Endothelial cell of umbilical vein (primary cell): Measurements from ENCODE around the gene UHMK1. TPM values are rescaled to one million over a fixed set of nuclear protein-coding genes. Genes with fewer than 3 reads are reported as not detected.

Source experiments
- BruUV-seq: library from RNA; stranded (reverse); fragments of 400-500 nt; replicated peaks from 2 replicates; lab custom pipeline; 2021; lab: Mats Ljungman, UMichigan
- CTCF ChIA-PET: fragments of 300-600, 350-600 bp; sonication (Branson Sonifier 250); formaldehyde crosslinking; loops from one replicate; lab custom pipeline; 2021; ENCODE audit warnings: antibody characterized with exemption, inconsistent platforms; lab: Charles Lee
- POLR2A ChIA-PET: fragments of 300-600, 350-600 bp; sonication (Branson Sonifier 250); formaldehyde crosslinking; loops from one replicate; lab custom pipeline; 2021; ENCODE audit warnings: antibody characterized with exemption, inconsistent platforms; lab: Charles Lee
- DNase-seq: peaks from one replicate; pipeline ENCODE4 v3.0.0-alpha.2; 2011; ENCODE audit warnings: low read depth, low spot score
- FAIRE-seq: peaks from 2 replicates; lab custom pipeline; 2011; peaks lifted over from hg19 to GRCh38; lab: Jason Lieb, UNC
- H2AFZ ChIP-seq: 2 replicates; pipeline ENCODE4 v1.6.0; 2012; ENCODE audit warnings: low read depth, low read length, control low read depth, inconsistent platforms
- H3K27ac ChIP-seq: 2 replicates; pipeline ENCODE4 v1.5.1; 2011; ENCODE audit warnings: low read depth, mild to moderate bottlenecking, control low read depth, low read length, moderate library complexity; ENCODE audit not compliant: insufficient read depth
- H3K27me3 ChIP-seq, 2 experiments: 2 replicates each; pipeline versions ENCODE4 v1.6.0 to v1.6.1; 2011; ENCODE audit warnings: low read length in 2 of 2, mixed read lengths in 1 of 2; ENCODE audit not compliant: control insufficient read depth in 2 of 2, insufficient read depth in 2 of 2
- H3K36me3 ChIP-seq, 2 experiments: 2 replicates in 1 of 2; 3 replicates in 1 of 2; pipeline ENCODE4 v1.5.1; 2011; ENCODE audit warnings: low read length in 2 of 2, mild to moderate bottlenecking in 1 of 2, moderate library complexity in 1 of 2; ENCODE audit not compliant: control insufficient read depth in 2 of 2, insufficient read depth in 2 of 2; ENCODE audit errors: extremely low read depth in 1 of 2
- H3K4me1 ChIP-seq: 3 replicates; pipeline ENCODE4 v1.5.1; 2011; ENCODE audit warnings: mild to moderate bottlenecking, low read length; ENCODE audit not compliant: control insufficient read depth, insufficient read depth; ENCODE audit errors: extremely low read depth
- H3K4me2 ChIP-seq: 2 replicates; pipeline ENCODE4 v1.6.1; 2011; ENCODE audit warnings: low read length, control low read depth, mixed read lengths; ENCODE audit not compliant: insufficient read depth
- H3K4me3 ChIP-seq, 3 experiments: fragments of 200-600 bp in 1 of 3; sonication (generic), shearing (Covaris generic) in 1 of 3; replicated peaks in 1 of 3; 2 replicates each; pipeline ENCODE4 v1.5.1; 2011 to 2016; ENCODE audit warnings: control low read depth in 3 of 3, low read length in 3 of 3, mild to moderate bottlenecking in 2 of 3, inconsistent platforms in 1 of 3, low read depth in 1 of 3, moderate library complexity in 1 of 3; ENCODE audit not compliant: insufficient read depth in 1 of 3
- H3K79me2 ChIP-seq: 2 replicates; pipeline ENCODE4 v1.6.0; 2012; ENCODE audit warnings: low read length, inconsistent platforms; ENCODE audit not compliant: control insufficient read depth, insufficient read depth
- H3K9ac ChIP-seq: replicated peaks from 2 replicates; pipeline ENCODE3; 2011; ENCODE audit warnings: low read length, control low read depth; ENCODE audit not compliant: insufficient read depth; ENCODE audit errors: extremely low read depth
- H3K9me1 ChIP-seq: replicated peaks from 3 replicates; pipeline ENCODE4 v1.6.0; 2011; ENCODE audit warnings: mild to moderate bottlenecking, low read length; ENCODE audit not compliant: control insufficient read depth, insufficient read depth; ENCODE audit errors: extremely low read depth
- H3K9me3 ChIP-seq: replicated peaks from 2 replicates; pipeline ENCODE4 v1.5.1; 2012; ENCODE audit warnings: low read length, inconsistent platforms; ENCODE audit not compliant: control insufficient read depth, insufficient read depth
- H4K20me1 ChIP-seq: replicated peaks from 2 replicates; pipeline ENCODE3; 2011; ENCODE audit warnings: mild to moderate bottlenecking, low read length; ENCODE audit not compliant: control insufficient read depth, insufficient read depth; ENCODE audit errors: extremely low read depth
- CTCF ChIP-seq, 2 donors: IDR thresholded peaks; 1 replicate in 1 of 2; 2 replicates in 1 of 2; pipeline ENCODE4 v1.5.1; 2011; ENCODE audit warnings: low read length in 2 of 2, mild to moderate bottlenecking in 2 of 2, moderate library complexity in 2 of 2, control low read depth in 1 of 2, inconsistent platforms in 1 of 2, low read depth in 1 of 2; ENCODE audit not compliant: insufficient read depth in 1 of 2; ENCODE audit errors: extremely low read depth in 1 of 2
- GATA2 ChIP-seq: IDR thresholded peaks from 2 replicates; pipeline ENCODE4 v1.7.0; 2011; ENCODE audit warnings: low read depth, mild to moderate bottlenecking, moderate library complexity, mixed read lengths, low read length; ENCODE audit not compliant: insufficient read length, insufficient read depth
- MYC ChIP-seq: IDR thresholded peaks from one replicate; pipeline ENCODE4 v1.6.1; 2011; ENCODE audit warnings: mild to moderate bottlenecking, low read depth, low read length
- POLR2AphosphoS5 ChIP-seq: IDR thresholded peaks from 2 replicates; pipeline ENCODE4 v1.6.1; 2012; ENCODE audit warnings: low read depth, mild to moderate bottlenecking, control low read depth, low read length, moderate library complexity; ENCODE audit not compliant: insufficient read depth
- dilution Hi-C: fragments of 300-500 bp; cut with MboI; formaldehyde crosslinking; loops from one replicate; pipeline ENCODE4 v1.15.0; 2019; ENCODE audit warnings: low sequenced_read_pairs; ENCODE audit not compliant: extremely low pct_ligation_motif_present
- intact Hi-C: fragments of 100-400 bp; cut with micrococcal nuclease; formaldehyde crosslinking; loops from one replicate; pipeline ENCODE4 v1.10.0; 2022
- polyA plus RNA-seq, 4 experiments: library from polyadenylated mRNA; depleted of rRNA in 3 of 4; stranded (reverse) in 3 of 4; unstranded in 1 of 4; fragments of >200 nt; gene quantifications; 2 replicates each; pipeline versions ENCODE4 v1.2.1 to v1.2.3, GENCODE V29; 2011 to 2012; ENCODE audit warnings: missing spikeins in 1 of 4
- total RNA-seq: library from RNA; stranded (reverse); gene quantifications from 2 replicates; pipeline ENCODE4 v1.2.3, GENCODE V29; 2021
- TF ChIP-seq, protein P1 (sequence below): IDR thresholded peaks from 2 replicates; pipeline ENCODE4 v1.6.1; 2011; ENCODE audit not compliant: insufficient read depth, insufficient read length

The UHMK1 gene
- total and polyA plus RNA-seq, 2 donors (not counting 3 experiments of a cell fraction or from before 2014, with no cell fraction given): 9.2 to 35.0 TPM

GRCh38 chr1:162475539-162476185 lies 22.0 kb upstream of the UHMK1 start:
- H3K4me3 ChIP-seq: no peak overlapping the region
- no peak overlapping the region for H3K27ac ChIP-seq
- H4K20me1 ChIP-seq: no peaks in the 10 kb centered on the region
- CTCF ChIA-PET: no interaction called here
- H3K4me2 ChIP-seq: no peak overlapping the region
- no peaks in the 10 kb centered on the region for H3K36me3 ChIP-seq
- H3K4me1 ChIP-seq: no peaks in the 10 kb centered on the region
- BruUV-seq: no TSS peak
- H2AFZ ChIP-seq: no peak overlapping the region
- no peaks in the 10 kb centered on the region for H3K79me2 ChIP-seq
- dilution Hi-C loops (no loop called here), intact Hi-C loops (no loop called here)
- no peak for FAIRE-seq
- no peak for DNase-seq
- H3K9me1 ChIP-seq: no peaks in the 10 kb centered on the region
- no peak overlapping the region for H3K9ac ChIP-seq
- no peaks in the 10 kb centered on the region for H3K9me3 ChIP-seq
- POLR2A ChIA-PET: no interaction called here
- TF ChIP-seq, protein P1, sequence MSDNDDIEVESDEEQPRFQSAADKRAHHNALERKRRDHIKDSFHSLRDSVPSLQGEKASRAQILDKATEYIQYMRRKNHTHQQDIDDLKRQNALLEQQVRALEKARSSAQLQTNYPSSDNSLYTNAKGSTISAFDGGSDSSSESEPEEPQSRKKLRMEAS: no peak
- no peak for TF ChIP-seq GATA2
- TF ChIP-seq MYC: no peak
- no peak for TF ChIP-seq CTCF (IDR thresholded peaks at IDR 0.05; ENCODE audit: extremely low read depth in 1 of 2, insufficient read depth in 1 of 2, low read depth in 1 of 2, low read length in 2 of 2)
- TF ChIP-seq POLR2AphosphoS5: no peak
- H3K27me3 ChIP-seq: peaks cover 0 to 2% of the 10 kb centered on the region in 2 experiments
